Ascending aorta (tissue), 2 donors: ENCODE data around the gene TTF2. TPM values are rescaled to one million over a fixed set of nuclear protein-coding genes. Genes with fewer than 3 reads are reported as not detected.

Source experiments
- DNase-seq, 2 donors: peaks; one replicate each; pipeline ENCODE4 v3.0.0-alpha.2; 2019; ENCODE audit warnings: low spot score in 2 of 2
- H3K27ac ChIP-seq, 2 donors: fragments of 200-600 bp; sonication (generic); one replicate each; pipeline ENCODE4 v1.5.1; 2016 to 2017; ENCODE audit warnings: mild to moderate bottlenecking in 1 of 2
- H3K27me3 ChIP-seq: fragments of 200-600 bp; sonication (generic); one replicate; pipeline ENCODE4 v1.5.1; 2017
- H3K36me3 ChIP-seq, 2 donors: fragments of 200-600 bp; sonication (generic); one replicate each; pipeline ENCODE4 v1.5.1; 2016
- H3K4me1 ChIP-seq, 2 donors: fragments of 200-600 bp; sonication (generic); one replicate each; pipeline ENCODE4 v1.5.1; 2016 to 2017; ENCODE audit warnings: mild to moderate bottlenecking in 1 of 2
- H3K4me3 ChIP-seq, 2 donors: fragments of 200-600 bp; sonication (generic); one replicate each; pipeline ENCODE4 v1.5.1; 2016 to 2017; ENCODE audit warnings: mild to moderate bottlenecking in 1 of 2
- H3K9me3 ChIP-seq, 2 donors: fragments of 200-600 bp; sonication (generic); one replicate each; pipeline ENCODE4 v1.5.1; 2016
- CTCF ChIP-seq, 3 experiments: fragments of 200-600 bp in 2 of 3; fragments of 450-650 bp in 1 of 3; sonication (generic) in 2 of 3; IDR thresholded peaks; one replicate each; pipeline ENCODE4 v1.5.1; 2016 to 2019; ENCODE audit warnings: antibody characterized with exemption in 3 of 3, mild to moderate bottlenecking in 1 of 3, moderate library complexity in 1 of 3
- intact Hi-C: fragments of 100-400 bp; cut with DNase I; formaldehyde crosslinking; loops from one replicate; pipeline ENCODE4 v1.15.1; 2023
- total RNA-seq: library from RNA; depleted of rRNA; stranded (reverse); fragments of >200 nt; gene quantifications from one replicate; pipeline ENCODE4 v1.1.0, GENCODE V29; 2016

TTF2 gene
- total RNA-seq, 1 donor from 2014 or later, result 4.4 TPM

GRCh38 chr1:117138106-117138505 lies 78.0 kb downstream of the TTF2 start:
- Histone ChIP-seq H3K4me3 (no peak overlapping the region), H3K9me3 (no peaks in the 10 kb centered on the region), H3K4me1 (no peaks in the 10 kb centered on the region), H3K27me3 (no peaks in the 10 kb centered on the region), H3K27ac (no peak overlapping the region), H3K36me3 (no peaks in the 10 kb centered on the region)
- DNase-seq, result no peak
- intact Hi-C loops, result no loop called here
- TF ChIP-seq CTCF (IDR thresholded peaks at IDR 0.05), result no peak

GRCh38 chr1:117138561-117138960 lies 78.4 kb downstream of the TTF2 start:
- Histone ChIP-seq H3K36me3 (no peaks in the 10 kb centered on the region), H3K4me3 (no peak overlapping the region), H3K4me1 (no peaks in the 10 kb centered on the region), H3K27me3 (no peaks in the 10 kb centered on the region), H3K27ac (no peak overlapping the region), H3K9me3 (no peaks in the 10 kb centered on the region)
- DNase-seq, result no peak
- no peak for TF ChIP-seq CTCF (IDR thresholded peaks at IDR 0.05)
- intact Hi-C loops, result no loop called here

DNA sequence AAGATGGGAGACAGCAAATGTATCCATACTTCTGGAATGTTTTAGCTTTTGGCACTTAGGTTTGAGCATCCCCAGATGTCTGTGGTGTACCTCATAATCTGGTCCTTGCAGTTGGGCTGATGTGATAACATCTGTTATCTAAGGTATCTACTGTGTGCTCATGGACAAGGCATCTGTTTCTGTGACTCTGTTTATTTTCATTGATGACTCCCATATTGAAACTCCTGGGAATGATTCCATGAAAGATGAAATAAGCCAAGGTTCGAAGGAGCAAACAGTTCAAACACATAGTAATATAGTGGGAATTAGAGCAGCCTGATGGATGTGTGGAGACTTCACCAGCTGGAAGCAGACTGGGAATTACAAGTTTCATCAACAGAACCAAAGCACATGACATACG lies 82.1 kb downstream of the TTF2 start:
- H3K27ac ChIP-seq, result no peak overlapping the region
- no peaks in the 10 kb centered on the region for H3K36me3 ChIP-seq
- no peak for DNase-seq
- H3K4me3 ChIP-seq, result no peak overlapping the region
- H3K4me1 ChIP-seq, result no peaks in the 10 kb centered on the region
- no peaks in the 10 kb centered on the region for H3K9me3 ChIP-seq
- intact Hi-C loops, result no loop called here
- no peaks in the 10 kb centered on the region for H3K27me3 ChIP-seq
- TF ChIP-seq CTCF (IDR thresholded peaks at IDR 0.05), result no peak

GRCh38 chr1:117143172-117143571 lies 83.0 kb downstream of the TTF2 start:
- Histone ChIP-seq H3K27ac (no peak overlapping the region), H3K4me1 (no peaks in the 10 kb centered on the region), H3K4me3 (no peak overlapping the region), H3K27me3 (no peaks in the 10 kb centered on the region), H3K36me3 (no peaks in the 10 kb centered on the region), H3K9me3 (no peaks in the 10 kb centered on the region)
- DNase-seq, result no peak
- intact Hi-C loops, result no loop called here
- TF ChIP-seq CTCF (IDR thresholded peaks at IDR 0.05), result no peak

DNA sequence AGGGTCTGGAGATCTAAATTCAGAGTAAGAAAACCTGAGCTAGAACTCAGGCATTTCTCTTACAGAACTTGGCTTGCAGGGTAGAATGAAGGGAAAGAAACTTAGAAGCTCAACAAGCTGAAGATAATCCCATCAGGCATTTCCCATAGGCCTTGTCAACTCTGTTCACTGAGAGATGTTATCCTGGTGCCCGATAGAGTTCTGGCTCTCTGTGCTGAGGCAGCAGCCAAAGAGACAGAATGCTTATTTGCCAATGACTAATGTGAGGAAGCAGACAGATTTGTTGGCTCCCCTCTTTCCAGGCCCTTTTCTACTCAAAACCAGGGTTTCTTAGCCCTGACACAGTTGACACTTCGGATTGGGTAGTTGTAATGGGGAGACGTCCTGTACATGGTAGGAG lies 83.7 kb downstream of the TTF2 start:
- no peak for TF ChIP-seq CTCF (IDR thresholded peaks at IDR 0.05)
- intact Hi-C loops, result no loop called here
- Histone ChIP-seq H3K36me3 (no peaks in the 10 kb centered on the region), H3K4me3 (no peak overlapping the region), H3K27ac (no peak overlapping the region), H3K4me1 (no peaks in the 10 kb centered on the region), H3K27me3 (no peaks in the 10 kb centered on the region), H3K9me3 (no peaks in the 10 kb centered on the region)
- DNase-seq, result no peak

GRCh38 chr1:117146072-117146471 lies 85.9 kb downstream of the TTF2 start:
- Histone ChIP-seq H3K27me3 (no peaks in the 10 kb centered on the region), H3K9me3 (no peaks in the 10 kb centered on the region), H3K36me3 (no peaks in the 10 kb centered on the region), H3K4me3 (no peak overlapping the region), H3K27ac (no peak overlapping the region), H3K4me1 (no peaks in the 10 kb centered on the region)
- no peak for TF ChIP-seq CTCF (IDR thresholded peaks at IDR 0.05)
- intact Hi-C loops, result no loop called here
- DNase-seq, result no peak
